MCF 10A (cell line): ENCODE measurements around the gene CSNK1G2. TPM values are rescaled to one million over a fixed set of nuclear protein-coding genes. Genes with fewer than 3 reads are reported as not detected.

Experiments
- BruUV-seq: library from RNA; stranded (reverse); fragments of 400-500 nt; replicated peaks from 2 replicates; lab custom pipeline; 2021; lab: Mats Ljungman, UMichigan
- CTCF ChIA-PET: fragments of 300-600 bp; sonication (Branson Sonifier 250); formaldehyde crosslinking; extraction: SDS; loops from one replicate; lab custom pipeline; 2021; ENCODE audit warnings: antibody characterized with exemption, inconsistent platforms; lab: Yijun Ruan, JAX
- POLR2A ChIA-PET: fragments of 300-600, 350-650 bp; sonication (Branson Sonifier 250); formaldehyde crosslinking; extraction: SDS; loops from one replicate; lab custom pipeline; 2020; ENCODE audit warnings: antibody characterized with exemption, inconsistent platforms; lab: Yijun Ruan, JAX
- DNase-seq: peaks from one replicate; pipeline ENCODE4 v3.0.0-alpha.2; 2018; ENCODE audit not compliant: unreplicated experiment
- H3K27ac Mint-ChIP-seq: one replicate; pipeline ENCODE4 v1.8.0; 2022; ENCODE audit warnings: mild to moderate bottlenecking, low read depth, mixed read lengths; ENCODE audit not compliant: unreplicated experiment
- H3K27me3 Mint-ChIP-seq: one replicate; pipeline ENCODE4 v1.8.0; 2022; ENCODE audit warnings: mixed read lengths; ENCODE audit not compliant: insufficient read depth, unreplicated experiment
- H3K36me3 Mint-ChIP-seq: one replicate; pipeline ENCODE4 v1.8.0; 2022; ENCODE audit warnings: mild to moderate bottlenecking, moderate library complexity, mixed read lengths; ENCODE audit not compliant: insufficient read depth, unreplicated experiment
- H3K4me1 Mint-ChIP-seq: one replicate; pipeline ENCODE4 v1.8.0; 2022; ENCODE audit warnings: mixed read lengths; ENCODE audit not compliant: insufficient read depth, unreplicated experiment
- H3K4me3 Mint-ChIP-seq: one replicate; pipeline ENCODE4 v1.8.0; 2022; ENCODE audit warnings: mild to moderate bottlenecking, moderate library complexity, mixed read lengths; ENCODE audit not compliant: unreplicated experiment
- H3K9me3 Mint-ChIP-seq: one replicate; pipeline ENCODE4 v1.8.0; 2022; ENCODE audit warnings: mixed read lengths; ENCODE audit not compliant: unreplicated experiment
- intact Hi-C: fragments of 100-400 bp; cut with micrococcal nuclease; formaldehyde crosslinking; loops from 2 replicates; pipeline ENCODE4 v1.14.1; 2022
- total RNA-seq: library from RNA; stranded (reverse); gene quantifications from 2 replicates; pipeline ENCODE4 v1.2.3, GENCODE V29; 2022
- TF ChIP-seq, protein P1 (sequence below): fragments of 200-600 bp; IDR thresholded peaks from one replicate; pipeline ENCODE4 v1.8.0; 2022; ENCODE audit warnings: antibody characterized with exemption, mild to moderate bottlenecking; ENCODE audit not compliant: unreplicated experiment

Gene CSNK1G2
- total RNA-seq, 1 experiment from 2014 or later = 48.5 TPM

- H3K27me3 Mint-ChIP-seq = no peaks in the 10 kb centered on the region
- H3K36me3 Mint-ChIP-seq = peaks cover 24% of the 10 kb centered on the region
- H3K4me3 Mint-ChIP-seq = no peak overlapping the region
- no peaks in the 10 kb centered on the region for H3K9me3 Mint-ChIP-seq
- intact Hi-C loops = no loop called here
- ChIA-PET POLR2A (no interaction called here), CTCF (no interaction called here)
- no TSS peak for BruUV-seq
- TF ChIP-seq, protein P1, sequence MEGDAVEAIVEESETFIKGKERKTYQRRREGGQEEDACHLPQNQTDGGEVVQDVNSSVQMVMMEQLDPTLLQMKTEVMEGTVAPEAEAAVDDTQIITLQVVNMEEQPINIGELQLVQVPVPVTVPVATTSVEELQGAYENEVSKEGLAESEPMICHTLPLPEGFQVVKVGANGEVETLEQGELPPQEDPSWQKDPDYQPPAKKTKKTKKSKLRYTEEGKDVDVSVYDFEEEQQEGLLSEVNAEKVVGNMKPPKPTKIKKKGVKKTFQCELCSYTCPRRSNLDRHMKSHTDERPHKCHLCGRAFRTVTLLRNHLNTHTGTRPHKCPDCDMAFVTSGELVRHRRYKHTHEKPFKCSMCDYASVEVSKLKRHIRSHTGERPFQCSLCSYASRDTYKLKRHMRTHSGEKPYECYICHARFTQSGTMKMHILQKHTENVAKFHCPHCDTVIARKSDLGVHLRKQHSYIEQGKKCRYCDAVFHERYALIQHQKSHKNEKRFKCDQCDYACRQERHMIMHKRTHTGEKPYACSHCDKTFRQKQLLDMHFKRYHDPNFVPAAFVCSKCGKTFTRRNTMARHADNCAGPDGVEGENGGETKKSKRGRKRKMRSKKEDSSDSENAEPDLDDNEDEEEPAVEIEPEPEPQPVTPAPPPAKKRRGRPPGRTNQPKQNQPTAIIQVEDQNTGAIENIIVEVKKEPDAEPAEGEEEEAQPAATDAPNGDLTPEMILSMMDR = no peak
- no peaks in the 10 kb centered on the region for H3K4me1 Mint-ChIP-seq
- no peak for DNase-seq
- no peak overlapping the region for H3K27ac Mint-ChIP-seq
These were observed 16.7 kb downstream of the CSNK1G2 start for GRCh38 chr19:1957562-1958248.

GRCh38 chr19:1959928-1960589 lies 19.1 kb downstream of the CSNK1G2 start:
- no TSS peak for BruUV-seq
- H3K9me3 Mint-ChIP-seq = no peaks in the 10 kb centered on the region
- H3K4me3 Mint-ChIP-seq = no peak overlapping the region
- ChIA-PET CTCF (no interaction called here), POLR2A (no interaction called here)
- H3K4me1 Mint-ChIP-seq = no peaks in the 10 kb centered on the region
- intact Hi-C loops = no loop called here
- H3K36me3 Mint-ChIP-seq = peaks cover 19% of the 10 kb centered on the region
- TF ChIP-seq, protein P1 = no peak
- no peaks in the 10 kb centered on the region for H3K27me3 Mint-ChIP-seq
- H3K27ac Mint-ChIP-seq = no peak overlapping the region
- no peak for DNase-seq

DNA sequence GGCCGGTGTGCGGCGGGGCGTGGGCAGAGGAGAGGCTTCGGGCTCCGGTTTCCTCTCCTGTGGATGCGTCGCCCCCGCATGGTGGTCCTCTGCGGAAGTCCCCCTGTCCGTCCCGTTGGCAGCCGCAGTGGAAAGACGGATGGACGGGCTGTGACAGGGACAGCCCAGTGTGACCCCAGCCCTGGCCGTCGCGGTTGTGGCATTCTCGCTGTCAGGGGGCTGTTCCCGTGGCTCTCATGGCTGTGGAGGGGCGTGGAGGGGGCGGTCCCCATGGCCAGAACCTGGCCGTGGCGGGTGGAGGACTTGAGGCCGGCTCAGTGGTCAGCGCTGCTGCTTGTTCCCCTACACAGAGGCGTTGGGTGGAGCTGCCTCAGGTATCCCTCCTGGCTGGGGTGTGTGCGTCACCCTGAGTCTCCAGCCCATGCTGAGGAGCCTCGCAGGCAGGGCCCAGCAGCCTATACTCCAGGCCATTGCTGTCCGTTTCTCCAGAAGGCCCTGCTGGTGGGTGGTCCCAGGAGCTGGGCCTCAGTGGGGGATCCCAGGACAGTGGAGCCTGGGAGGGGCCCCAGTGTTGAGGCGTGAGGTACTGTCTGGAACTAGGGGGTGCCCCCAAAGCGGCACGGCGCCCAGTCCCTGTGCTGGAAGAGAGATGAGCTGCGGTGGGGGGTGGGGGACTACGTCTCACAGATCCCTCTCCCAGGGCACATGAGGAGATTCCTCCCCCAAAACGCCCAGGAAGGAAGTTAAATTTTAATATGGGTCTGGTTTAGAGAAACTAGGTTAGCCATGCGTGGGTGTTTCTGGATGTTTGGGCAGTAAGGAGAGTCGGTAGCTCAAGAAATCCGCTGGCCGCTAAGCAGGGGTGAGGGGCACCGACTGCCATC lies 20.3 kb downstream of the CSNK1G2 start:
- intact Hi-C loops = no loop called here
- CTCF ChIA-PET = interaction anchor here (1.0 kb wide), 1 partner anchor 16 kb away, joined by 4 read pairs; no protein-coding TSS in a partner anchor
- POLR2A ChIA-PET = no interaction called here
- H3K27me3 Mint-ChIP-seq = no peaks in the 10 kb centered on the region
- H3K4me1 Mint-ChIP-seq = no peaks in the 10 kb centered on the region
- H3K27ac Mint-ChIP-seq = no peak overlapping the region
- no peak overlapping the region for H3K4me3 Mint-ChIP-seq
- H3K36me3 Mint-ChIP-seq = peaks cover 19% of the 10 kb centered on the region
- DNase-seq = no peak
- H3K9me3 Mint-ChIP-seq = no peaks in the 10 kb centered on the region
- no TSS peak for BruUV-seq
- TF ChIP-seq, protein P1 = no peak

DNA sequence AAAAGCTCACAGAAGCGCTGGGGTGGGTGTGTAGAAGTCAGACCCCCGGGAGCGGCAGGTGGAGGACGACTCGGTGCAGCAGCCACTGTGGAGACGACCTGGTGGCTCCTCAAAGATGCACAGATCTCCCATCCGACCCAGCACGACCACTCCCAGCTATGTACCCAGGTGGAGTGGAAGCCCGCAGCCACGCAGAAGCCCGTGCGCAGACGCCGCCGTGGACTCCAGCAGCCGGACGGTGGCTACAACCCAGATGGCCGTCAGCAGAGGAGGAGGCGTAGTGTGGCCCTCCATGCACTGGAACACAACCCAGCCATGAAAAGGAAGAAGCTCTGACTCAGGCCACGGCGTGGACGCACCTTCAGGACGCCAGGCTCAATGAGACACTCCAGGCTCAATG lies 21.7 kb downstream of the CSNK1G2 start:
- ChIA-PET CTCF (interaction anchor here (0.6 to 0.7 kb wide), 4 partner anchors 14 to 107 kb away, joined by 3 to 5 read pairs (median 4); no protein-coding TSS in a partner anchor), POLR2A (interaction anchor here (1.2 kb wide), 1 partner anchor 39 kb away, joined by 4 read pairs; no protein-coding TSS in a partner anchor)
- H3K27me3 Mint-ChIP-seq = no peaks in the 10 kb centered on the region
- no peak for DNase-seq
- no peaks in the 10 kb centered on the region for H3K9me3 Mint-ChIP-seq
- H3K4me3 Mint-ChIP-seq = no peak overlapping the region
- BruUV-seq = no TSS peak
- no peak overlapping the region for H3K27ac Mint-ChIP-seq
- TF ChIP-seq, protein P1 = no peak
- intact Hi-C loops = no loop called here
- H3K36me3 Mint-ChIP-seq = peaks cover 20% of the 10 kb centered on the region
- no peaks in the 10 kb centered on the region for H3K4me1 Mint-ChIP-seq
